HG02759 (cell line): ENCODE measurements around the gene LTN1.

ENCODE experiments used
- ATAC-seq: cut with Tn5 transposase; IDR thresholded peaks from one replicate; pipeline ENCODE4 v1.9.1; 2021; ENCODE audit warnings: mild to moderate bottlenecking, moderate library complexity; ENCODE audit not compliant: unreplicated experiment

LTN1 gene

DNA sequence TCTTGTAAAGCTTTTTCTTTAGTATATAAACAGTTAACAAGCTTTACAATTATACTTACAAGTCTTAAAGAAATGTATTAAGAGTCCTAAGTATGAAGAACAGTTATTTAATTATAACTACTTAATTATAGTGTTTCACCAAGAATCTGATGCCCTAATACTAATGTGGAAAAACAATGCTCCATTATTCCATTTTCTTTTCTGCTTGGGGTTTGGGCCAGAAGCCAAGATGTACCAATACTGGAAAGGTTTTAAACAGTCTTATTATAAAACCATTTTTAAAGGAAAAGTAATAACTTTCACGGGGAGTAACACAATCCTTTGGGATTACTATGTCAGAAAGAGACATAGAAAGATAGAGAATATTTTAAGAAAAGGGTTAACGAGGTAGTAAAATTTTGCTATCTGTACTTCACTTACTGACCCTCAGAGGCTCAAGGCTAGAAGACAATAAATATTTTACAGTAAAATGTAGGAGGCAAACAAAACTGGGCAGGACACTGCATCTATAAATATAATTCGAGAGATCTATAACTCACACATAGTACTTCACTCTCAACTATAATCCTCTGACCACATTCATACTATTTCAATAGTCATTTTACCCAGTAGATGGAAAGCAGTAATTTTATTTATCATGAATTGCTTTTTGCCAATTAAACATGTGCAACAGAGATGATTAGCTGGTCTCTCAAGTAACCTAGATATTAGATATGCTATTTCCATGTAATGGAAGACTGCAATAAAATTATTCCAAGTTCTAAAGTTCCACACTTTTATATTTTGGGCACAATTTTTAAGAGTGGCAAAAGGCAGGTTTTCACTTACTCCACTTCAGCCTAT lies 63.9 kb downstream of the LTN1 start:
- no peak for ATAC-seq

- ATAC-seq = no peak
These were observed 65.5 kb downstream of the LTN1 start for GRCh38 chr21:28927130-28927529.

DNA sequence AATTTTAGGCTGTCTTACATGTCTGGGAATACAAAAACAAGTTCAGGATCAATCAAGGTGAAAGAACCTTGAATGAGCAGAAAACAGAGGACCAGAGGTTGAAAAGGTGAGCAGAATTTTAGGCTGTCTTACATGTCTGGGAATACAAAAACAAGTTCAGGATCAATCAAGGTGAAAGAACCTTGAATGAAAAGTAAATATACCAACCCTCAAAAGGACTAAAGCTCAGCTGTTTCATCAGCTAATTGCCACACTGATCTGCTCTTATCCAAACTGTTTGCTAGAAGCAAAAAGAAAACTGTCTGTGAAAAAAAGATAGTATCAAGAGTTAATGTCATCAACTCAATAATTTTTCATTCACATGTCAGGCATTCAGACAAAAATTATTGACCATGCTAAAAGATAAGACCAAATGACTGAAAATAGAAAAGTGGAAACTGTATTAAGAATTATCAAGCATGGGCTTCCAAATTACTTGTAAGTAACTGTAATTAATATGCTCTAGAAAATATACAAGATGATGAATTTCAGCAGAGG lies 69.2 kb downstream of the LTN1 start:
- no peak for ATAC-seq

- no peak for ATAC-seq
These were observed 70.3 kb downstream of the LTN1 start for GRCh38 chr21:28922368-28922767.

DNA sequence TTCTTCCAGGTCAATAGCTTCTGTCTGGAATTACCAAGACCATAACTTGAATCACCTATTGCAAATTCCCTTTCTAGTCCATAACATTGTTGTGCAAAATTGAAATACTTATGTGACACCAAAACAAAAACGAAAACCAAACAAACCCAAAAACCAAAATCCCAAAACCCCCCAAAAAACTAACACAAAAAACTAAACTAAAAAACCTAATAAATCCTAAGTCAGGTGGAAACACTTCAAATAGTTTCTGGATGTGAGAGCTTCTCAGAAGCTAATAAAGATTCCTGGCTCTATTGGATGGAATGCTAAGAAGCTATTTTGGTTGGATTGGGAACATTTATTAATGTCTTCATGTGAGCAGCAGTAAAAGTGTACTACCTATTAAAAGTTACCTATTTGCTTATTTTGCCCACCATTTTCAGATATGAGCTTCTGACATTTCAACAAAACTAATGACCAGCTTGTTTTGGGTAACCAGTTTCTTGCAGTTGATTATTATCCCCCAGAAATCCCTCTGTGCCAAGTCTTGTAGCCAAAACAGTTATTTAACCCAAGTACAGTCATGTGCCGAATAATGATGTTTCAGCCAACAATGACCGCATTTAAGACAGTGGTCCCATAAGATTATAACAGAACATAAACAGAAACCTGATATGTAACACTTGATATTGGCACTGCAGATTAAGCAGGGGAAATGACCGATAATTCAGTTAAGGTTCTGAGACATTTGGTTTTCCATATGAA lies 76.4 kb downstream of the LTN1 start:
- ATAC-seq = no peak

- ATAC-seq = no peak
These were observed 79.6 kb downstream of the LTN1 start for GRCh38 chr21:28913071-28913470.

DNA sequence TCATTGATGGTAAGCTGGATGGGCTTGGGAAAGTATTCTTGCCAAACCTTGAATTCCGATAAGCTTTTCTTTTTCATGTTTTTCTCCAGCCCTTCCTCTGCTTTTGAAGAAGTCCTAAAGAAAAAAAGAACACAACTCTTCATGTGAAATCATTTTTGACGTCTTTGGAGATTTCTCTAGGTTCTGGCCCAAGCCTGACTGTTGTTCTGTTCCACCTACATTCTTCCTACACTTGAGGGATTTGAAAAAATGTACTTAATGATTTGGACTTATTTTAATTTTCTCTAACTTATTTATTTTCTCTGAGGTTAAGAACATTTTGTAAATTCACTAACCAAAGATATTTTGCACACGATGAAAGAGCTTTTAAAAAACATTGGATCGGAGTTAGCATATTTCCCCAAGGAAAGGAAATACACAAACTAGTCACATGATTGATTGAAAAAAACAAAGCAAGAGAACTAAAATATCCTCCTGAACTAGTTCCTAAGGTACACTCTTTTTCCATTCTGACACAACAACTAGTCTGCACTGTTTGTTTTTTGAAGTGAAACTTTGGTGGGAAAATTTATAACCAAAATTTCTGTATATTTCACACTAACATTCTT lies 82.3 kb downstream of the LTN1 start:
- ATAC-seq = no peak

GRCh38 chr21:28908351-28908750 lies 84.3 kb downstream of the LTN1 start:
- ATAC-seq = no peak

GRCh38 chr21:28906841-28907240 lies 85.8 kb downstream of the LTN1 start:
- no peak for ATAC-seq

DNA sequence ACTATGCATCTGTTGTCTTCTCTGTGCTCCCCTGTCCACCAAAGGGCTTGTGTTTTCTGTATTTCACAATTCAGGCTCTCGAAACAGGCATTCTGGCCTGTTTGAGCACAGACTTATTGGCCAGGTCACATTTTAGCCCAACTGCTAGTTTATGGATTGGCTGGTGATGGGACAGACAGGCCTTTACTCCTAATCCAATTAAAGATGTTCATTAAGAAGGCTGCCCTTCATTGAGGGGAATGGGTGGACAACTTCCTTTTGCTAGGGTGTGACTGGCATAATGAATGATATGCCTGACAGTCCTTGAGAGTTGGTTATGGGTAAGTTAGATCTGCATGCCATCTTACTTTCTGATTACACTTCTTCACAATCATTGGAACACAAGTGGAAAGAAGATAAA lies 86.4 kb downstream of the LTN1 start:
- ATAC-seq = no peak

- no peak for ATAC-seq
These were observed 87.7 kb downstream of the LTN1 start for GRCh38 chr21:28904961-28905435.

DNA sequence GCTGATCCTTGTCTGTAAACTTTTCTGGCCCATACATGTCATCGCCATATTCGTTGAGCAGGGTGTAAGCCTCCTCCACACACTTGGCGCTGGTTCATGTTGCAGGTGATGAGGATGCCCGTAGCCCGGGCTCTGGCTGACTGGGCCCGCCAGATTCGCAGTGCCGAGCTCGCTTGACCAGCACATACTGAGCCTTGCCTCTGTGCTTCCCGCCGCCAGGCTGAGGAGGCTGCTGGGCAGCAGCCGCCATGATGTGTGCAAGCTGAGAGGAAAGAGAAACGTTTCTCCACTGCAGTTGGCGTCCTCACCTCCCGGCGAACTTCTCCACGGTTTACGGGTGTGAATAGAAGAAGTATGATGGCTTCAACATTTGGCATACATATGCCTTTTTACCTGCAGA lies 89.2 kb downstream of the LTN1 start:
- no peak for ATAC-seq

GRCh38 chr21:28900481-28900880 lies 92.2 kb downstream of the LTN1 start:
- no peak for ATAC-seq

GRCh38 chr21:28899744-28900143 lies 92.9 kb downstream of the LTN1 start:
- no peak for ATAC-seq

DNA sequence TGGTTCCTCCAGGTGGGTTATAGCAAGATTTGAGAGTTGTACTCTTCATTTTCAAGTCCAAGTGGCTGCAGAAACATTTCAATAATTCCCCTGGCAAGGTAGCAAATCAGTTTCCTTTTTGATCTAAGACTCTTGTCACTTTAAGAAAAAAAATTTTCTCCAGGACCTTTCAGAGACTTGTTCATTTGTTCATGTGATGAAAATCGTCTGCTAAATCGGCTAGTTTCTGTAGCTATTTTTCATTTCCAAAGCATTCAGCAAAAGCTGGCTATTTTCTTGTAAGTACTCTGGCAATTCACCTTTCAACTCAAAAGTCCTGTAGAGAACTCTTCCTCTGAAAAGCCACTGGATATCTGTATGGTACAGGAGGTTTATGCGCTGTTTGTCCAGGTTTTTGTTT lies 93.5 kb downstream of the LTN1 start:
- ATAC-seq = no peak

GRCh38 chr21:28893687-28894086 lies 99.0 kb downstream of the LTN1 start:
- ATAC-seq = no peak

DNA sequence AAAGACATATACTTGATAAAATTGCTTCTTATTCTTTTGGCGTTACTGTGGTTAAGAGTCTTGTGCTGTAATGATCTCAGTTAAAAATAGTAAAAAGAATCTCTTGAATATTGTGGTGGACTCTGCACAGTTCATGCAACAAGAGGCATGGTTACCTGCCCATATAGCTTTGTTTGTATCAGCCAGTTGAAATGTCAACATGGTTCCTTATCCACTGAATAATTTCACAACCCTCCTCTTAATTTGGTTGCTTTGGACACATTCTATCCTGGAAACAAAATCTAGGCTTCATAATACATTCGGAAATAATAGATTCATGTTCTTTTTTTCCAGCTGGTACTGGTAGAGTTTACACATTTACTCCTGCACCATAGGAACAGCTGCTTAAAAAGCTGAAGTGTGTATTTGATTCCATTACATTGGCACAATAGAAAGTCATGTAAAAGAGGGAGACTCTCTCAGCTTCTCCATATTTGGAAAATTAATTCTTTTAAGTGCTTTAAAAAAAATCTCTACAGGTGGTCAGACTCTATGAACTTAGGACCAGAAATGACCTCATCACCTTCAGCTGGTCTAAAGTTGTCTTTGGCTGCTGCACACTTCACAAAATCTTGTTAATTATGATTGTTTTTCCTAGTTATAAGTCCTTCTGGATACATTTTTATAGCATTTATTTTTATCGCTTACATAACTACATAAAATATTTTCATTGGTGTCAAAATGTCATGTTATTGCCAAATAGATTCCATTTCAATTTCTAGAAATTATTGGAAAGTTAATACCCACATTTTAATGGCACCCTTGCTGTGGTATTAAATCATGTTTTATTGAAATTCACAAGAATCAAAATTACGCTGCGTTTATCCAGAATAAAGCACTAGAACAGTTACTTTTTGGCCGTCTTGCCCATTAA lies 100.2 kb downstream of the LTN1 start:
- ATAC-seq = no peak

- no peak for ATAC-seq
These were observed 106.9 kb downstream of the LTN1 start for GRCh38 chr21:28885853-28886177.

DNA sequence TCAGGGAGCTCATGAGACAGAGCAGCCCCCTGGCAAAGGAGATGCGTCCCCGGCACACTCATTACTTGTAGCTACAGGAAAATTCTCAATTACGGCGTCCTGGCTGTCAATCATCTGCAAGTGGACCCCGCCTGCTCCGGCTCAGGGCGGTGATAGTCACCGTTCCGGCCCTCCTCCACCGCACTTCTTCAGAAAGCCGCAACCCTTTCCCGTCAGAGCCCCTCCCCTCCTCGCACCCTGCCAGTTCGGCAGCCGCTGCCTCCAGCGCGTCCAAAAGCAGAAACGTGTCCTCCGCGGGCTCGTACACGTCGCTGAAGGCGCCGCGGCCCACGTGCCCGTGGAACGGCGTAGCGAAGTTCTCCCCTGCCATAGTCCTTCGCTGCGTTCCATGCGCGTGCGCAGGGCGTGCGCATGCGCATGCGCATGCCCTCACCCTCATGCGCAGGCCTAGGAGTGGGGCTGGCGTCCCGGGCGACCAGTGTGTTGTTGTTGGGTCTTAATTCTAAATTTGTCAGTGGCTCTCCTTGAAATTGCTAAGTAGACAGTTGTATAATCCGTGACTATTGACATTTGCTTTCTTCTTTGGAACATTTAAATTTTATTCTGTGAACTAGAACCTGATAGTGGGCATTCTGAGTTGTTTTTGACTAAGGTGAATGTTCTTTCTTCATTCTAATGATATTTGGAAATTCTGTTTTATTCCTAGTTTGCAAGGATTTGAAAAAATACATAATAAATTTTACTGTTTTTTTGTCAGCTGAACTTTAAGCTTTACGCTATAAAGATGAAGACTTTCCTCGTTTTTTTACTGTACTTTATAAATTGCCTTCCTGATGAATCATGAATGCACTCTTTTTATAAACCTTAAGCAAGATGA lies 107.5 kb downstream of the LTN1 start:
- peak; percentile 98 for ATAC-seq

DNA sequence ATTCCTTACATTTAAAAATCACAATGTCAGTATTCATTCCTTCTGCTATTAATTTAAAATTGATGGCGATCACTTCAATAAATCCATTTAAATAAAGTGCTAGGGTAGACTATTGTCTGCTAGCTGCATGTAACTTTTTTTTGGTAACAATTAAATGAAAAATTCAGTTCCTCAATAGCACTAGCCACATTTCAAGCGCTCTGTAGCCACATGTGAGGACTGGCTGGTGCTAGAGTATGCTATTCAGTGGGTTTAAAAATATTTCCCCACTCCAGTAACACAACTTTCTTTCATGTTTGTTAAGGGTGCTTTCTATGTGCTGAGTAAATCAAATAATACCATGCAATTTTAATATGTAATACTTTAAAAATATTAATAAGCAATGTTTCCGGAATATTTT lies 108.2 kb downstream of the LTN1 start:
- no peak for ATAC-seq
